ENCODE data around the gene PTPRN2. TPM values are rescaled to one million over a fixed set of nuclear protein-coding genes. Genes with fewer than 3 reads are reported as not detected.

Gene PTPRN2
- total RNA-seq, 2 experiments from 2014 or later, result 4.7 to 4.8 TPM

GRCh38 chr7:157538735-157539134, 1048.9 kb downstream of the PTPRN2 start:
- no peak overlapping the region for H3K4me3 Mint-ChIP-seq
- peaks cover 7% of the 10 kb centered on the region for H3K27me3 Mint-ChIP-seq
- POLR2A ChIA-PET, result no interaction called here
- H3K27ac Mint-ChIP-seq, result no peak overlapping the region
- H3K9me3 Mint-ChIP-seq, result no peaks in the 10 kb centered on the region
- CTCF ChIA-PET, result no interaction called here
- DNase-seq, result no peak
- no peaks in the 10 kb centered on the region for H3K4me1 Mint-ChIP-seq
- H3K36me3 Mint-ChIP-seq (ENCODE audit: low read depth), result no peaks in the 10 kb centered on the region

GRCh38 chr7:157538321-157538720, 1049.3 kb downstream of the PTPRN2 start:
- peaks cover under 1% of the 10 kb centered on the region for H3K9me3 Mint-ChIP-seq
- H3K27me3 Mint-ChIP-seq, result peaks cover 7% of the 10 kb centered on the region
- H3K4me3 Mint-ChIP-seq, result no peak overlapping the region
- ChIA-PET CTCF (no interaction called here), POLR2A (no interaction called here)
- no peaks in the 10 kb centered on the region for H3K36me3 Mint-ChIP-seq (ENCODE audit: low read depth)
- DNase-seq, result no peak
- H3K27ac Mint-ChIP-seq, result no peak overlapping the region
- no peaks in the 10 kb centered on the region for H3K4me1 Mint-ChIP-seq

- Mint-ChIP-seq H3K27ac (no peak overlapping the region), H3K4me1 (no peaks in the 10 kb centered on the region), H3K36me3 (ENCODE audit: low read depth) (no peaks in the 10 kb centered on the region), H3K9me3 (peaks cover 2% of the 10 kb centered on the region), H3K4me3 (no peak overlapping the region), H3K27me3 (peaks cover 14% of the 10 kb centered on the region)
- CTCF ChIA-PET, result no interaction called here
- POLR2A ChIA-PET, result no interaction called here
- DNase-seq, result no peak
Measured at GRCh38 chr7:157537056-157537455, 1050.6 kb downstream of the PTPRN2 start.

GRCh38 chr7:157532068-157532467, 1055.6 kb downstream of the PTPRN2 start:
- no peak overlapping the region for H3K4me3 Mint-ChIP-seq
- ChIA-PET CTCF (no interaction called here), POLR2A (no interaction called here)
- peaks cover 22% of the 10 kb centered on the region for H3K27me3 Mint-ChIP-seq
- no peak for DNase-seq
- no peaks in the 10 kb centered on the region for H3K4me1 Mint-ChIP-seq
- no peak overlapping the region for H3K27ac Mint-ChIP-seq
- H3K36me3 Mint-ChIP-seq (ENCODE audit: low read depth), result no peaks in the 10 kb centered on the region
- H3K9me3 Mint-ChIP-seq, result peaks cover 3% of the 10 kb centered on the region

GRCh38 chr7:157529768-157530560, 1057.7 kb downstream of the PTPRN2 start:
- H3K27ac Mint-ChIP-seq, result no peak overlapping the region
- no peak overlapping the region for H3K4me3 Mint-ChIP-seq
- peak; percentile 7 for DNase-seq

GRCh38 chr7:157528785-157529341, 1058.8 kb downstream of the PTPRN2 start:
- ChIA-PET CTCF (no interaction called here), POLR2A (no interaction called here)
- Mint-ChIP-seq H3K27me3 (peaks cover 35% of the 10 kb centered on the region), H3K27ac (no peak overlapping the region), H3K4me3 (no peak overlapping the region), H3K36me3 (ENCODE audit: low read depth) (no peaks in the 10 kb centered on the region), H3K9me3 (peaks cover 3% of the 10 kb centered on the region), H3K4me1 (no peaks in the 10 kb centered on the region)
- peak; percentile 11 for DNase-seq

More at GRCh38 chr7:157529768-157530560, 1057.7 kb downstream of the PTPRN2 start:
- H3K4me1 Mint-ChIP-seq, result no peaks in the 10 kb centered on the region
- CTCF ChIA-PET, result no interaction called here
- POLR2A ChIA-PET, result no interaction called here
- H3K9me3 Mint-ChIP-seq, result peaks cover 3% of the 10 kb centered on the region
- H3K36me3 Mint-ChIP-seq (ENCODE audit: low read depth), result no peaks in the 10 kb centered on the region
- H3K27me3 Mint-ChIP-seq, result peaks cover 31% of the 10 kb centered on the region

- DNase-seq, result peak; percentile 9
- no peak overlapping the region for H3K27ac Mint-ChIP-seq
- H3K36me3 Mint-ChIP-seq (ENCODE audit: low read depth), result no peaks in the 10 kb centered on the region
- H3K27me3 Mint-ChIP-seq, result peaks cover 33% of the 10 kb centered on the region
- ChIA-PET POLR2A (no interaction called here), CTCF (no interaction called here)
- H3K9me3 Mint-ChIP-seq, result peaks cover 2% of the 10 kb centered on the region
- H3K4me3 Mint-ChIP-seq, result no peak overlapping the region
- H3K4me1 Mint-ChIP-seq, result no peaks in the 10 kb centered on the region
Measured at GRCh38 chr7:157527686-157528085, 1059.9 kb downstream of the PTPRN2 start.

GRCh38 chr7:157526913-157527634, 1060.5 kb downstream of the PTPRN2 start:
- POLR2A ChIA-PET, result no interaction called here
- CTCF ChIA-PET, result no interaction called here
- Mint-ChIP-seq H3K4me1 (no peaks in the 10 kb centered on the region), H3K4me3 (no peak overlapping the region), H3K36me3 (ENCODE audit: low read depth) (no peaks in the 10 kb centered on the region), H3K27ac (no peak overlapping the region), H3K27me3 (peaks cover 28% of the 10 kb centered on the region), H3K9me3 (peaks cover 2% of the 10 kb centered on the region)
- peak; percentile 12 for DNase-seq

GRCh38 chr7:157526005-157526912, 1061.4 kb downstream of the PTPRN2 start:
- Mint-ChIP-seq H3K9me3 (no peaks in the 10 kb centered on the region), H3K27ac (no peak overlapping the region), H3K36me3 (ENCODE audit: low read depth) (no peaks in the 10 kb centered on the region), H3K27me3 (peaks cover 21% of the 10 kb centered on the region), H3K4me3 (no peak overlapping the region), H3K4me1 (no peaks in the 10 kb centered on the region)
- DNase-seq, result no peak
- ChIA-PET POLR2A (no interaction called here), CTCF (no interaction called here)

- ChIA-PET POLR2A (no interaction called here), CTCF (no interaction called here)
- no peaks in the 10 kb centered on the region for H3K4me1 Mint-ChIP-seq
- H3K9me3 Mint-ChIP-seq, result no peaks in the 10 kb centered on the region
- no peaks in the 10 kb centered on the region for H3K36me3 Mint-ChIP-seq (ENCODE audit: low read depth)
- DNase-seq, result no peak
- H3K27me3 Mint-ChIP-seq, result peaks cover 21% of the 10 kb centered on the region
- H3K27ac Mint-ChIP-seq, result no peak overlapping the region
- H3K4me3 Mint-ChIP-seq, result no peak overlapping the region
Measured at GRCh38 chr7:157525491-157525915, 1062.1 kb downstream of the PTPRN2 start.

GRCh38 chr7:157524731-157525130, 1062.9 kb downstream of the PTPRN2 start:
- H3K9me3 Mint-ChIP-seq, result no peaks in the 10 kb centered on the region
- H3K27me3 Mint-ChIP-seq, result peaks cover 19% of the 10 kb centered on the region
- H3K4me3 Mint-ChIP-seq, result no peak overlapping the region
- ChIA-PET POLR2A (no interaction called here), CTCF (no interaction called here)
- H3K27ac Mint-ChIP-seq, result no peak overlapping the region
- no peaks in the 10 kb centered on the region for H3K36me3 Mint-ChIP-seq (ENCODE audit: low read depth)
- H3K4me1 Mint-ChIP-seq, result no peaks in the 10 kb centered on the region
- no peak for DNase-seq

- ChIA-PET CTCF (no interaction called here), POLR2A (no interaction called here)
- H3K27ac Mint-ChIP-seq, result no peak overlapping the region
- peaks cover 18% of the 10 kb centered on the region for H3K27me3 Mint-ChIP-seq
- H3K36me3 Mint-ChIP-seq (ENCODE audit: low read depth), result no peaks in the 10 kb centered on the region
- H3K9me3 Mint-ChIP-seq, result no peaks in the 10 kb centered on the region
- no peak overlapping the region for H3K4me3 Mint-ChIP-seq
- peak; percentile 7 for DNase-seq
- no peaks in the 10 kb centered on the region for H3K4me1 Mint-ChIP-seq
Measured at GRCh38 chr7:157523766-157524421, 1063.7 kb downstream of the PTPRN2 start.

- H3K4me1 Mint-ChIP-seq, result no peaks in the 10 kb centered on the region
- H3K9me3 Mint-ChIP-seq, result no peaks in the 10 kb centered on the region
- H3K4me3 Mint-ChIP-seq, result no peak overlapping the region
- ChIA-PET CTCF (no interaction called here), POLR2A (no interaction called here)
- no peak overlapping the region for H3K27ac Mint-ChIP-seq
- DNase-seq, result peak; percentile 11
- H3K36me3 Mint-ChIP-seq (ENCODE audit: low read depth), result no peaks in the 10 kb centered on the region
- H3K27me3 Mint-ChIP-seq, result peaks cover 20% of the 10 kb centered on the region
Measured at GRCh38 chr7:157523371-157523765, 1064.3 kb downstream of the PTPRN2 start.
